Ovary (tissue), 3 donors: ENCODE results near the gene ESYT2.

ENCODE experiments used
- CTCF ChIP-seq, 3 donors: fragments of 450-650 bp in 2 of 3; fragments of 200-600 bp in 1 of 3; IDR thresholded peaks; one replicate each; pipeline versions ENCODE4 v1.5.1 to v1.8.0; 2016 to 2022; ENCODE audit warnings: antibody characterized with exemption in 3 of 3, mild to moderate bottlenecking in 1 of 3
- EP300 ChIP-seq: sonication (generic); formaldehyde crosslinking; IDR thresholded peaks from one replicate; pipeline ENCODE4 v1.6.1; 2017; ENCODE audit warnings: antibody characterized with exemption
- POLR2A ChIP-seq: fragments of 450-650 bp; IDR thresholded peaks from one replicate; pipeline ENCODE4 v1.6.1; 2017; ENCODE audit warnings: antibody characterized with exemption, mild to moderate bottlenecking, moderate library complexity
- donor health status: DM: no; HTN: no; CAD: no.

- no peak for TF ChIP-seq CTCF (IDR thresholded peaks at IDR 0.05)
- TF ChIP-seq POLR2A, result no peak
- TF ChIP-seq EP300, result no peak
These were observed 104.4 kb downstream of the ESYT2 start for GRCh38 chr7:158724658-158725505.
